ENCODE data around the gene TNIP1.

DNA sequence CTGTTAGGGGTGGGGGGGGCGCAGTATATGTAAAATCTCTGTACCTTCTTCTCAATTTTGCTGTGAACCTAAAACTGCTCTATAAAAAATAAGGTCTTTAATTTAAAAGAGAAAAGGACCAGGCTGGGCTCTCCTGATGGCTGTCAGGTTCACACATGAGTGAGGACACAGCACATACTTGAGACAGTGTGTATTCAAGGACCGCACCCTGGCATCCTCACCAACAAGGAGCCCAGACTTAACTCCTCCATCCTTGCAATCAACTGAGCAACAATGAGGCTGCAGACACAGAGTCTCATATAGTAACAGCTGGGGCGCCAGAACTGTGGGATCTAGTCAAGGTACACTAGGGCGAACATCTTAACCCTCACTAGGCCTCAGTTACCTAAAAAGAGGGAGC, 9.8 kb downstream of the TNIP1 start:
- TF ChIP-seq POLR2AphosphoS5 (IDR thresholded peaks at IDR 0.05; ENCODE audit: low read depth, low read length) (no peak), POLR2A (IDR thresholded peaks at IDR 0.05; ENCODE audit: low read depth, low read length) (no peak)

All from GM12891 (cell line).